ENCODE results near the gene MAP2K1. TPM values are rescaled to one million over a fixed set of nuclear protein-coding genes. Genes with fewer than 3 reads are reported as not detected.

The MAP2K1 gene
- polyA plus RNA-seq, 1 donor: 27.1 TPM

GRCh38 chr15:66472176-66472999, 85.7 kb downstream of the MAP2K1 start:
- DNase-seq: peak in 1 of 2 donors; percentile 20
- H3K27ac ChIP-seq (ENCODE audit: low read length): no peak overlapping the region
- H3K36me3 ChIP-seq (ENCODE audit: control insufficient read depth, insufficient read depth, low read length): no peaks in the 10 kb centered on the region
- WGBS (ENCODE audit: insufficient coverage, low lambda C conversion rate): no CpG with 5 or more reads among the region's 8 CpGs
- H3K9me3 ChIP-seq (ENCODE audit: control insufficient read depth, low read depth, low read length): no peaks in the 10 kb centered on the region
- H3K4me1 ChIP-seq (ENCODE audit: control insufficient read depth, insufficient read depth, low read length): no peaks in the 10 kb centered on the region
- H3K27me3 ChIP-seq (ENCODE audit: control insufficient read depth, insufficient read depth, low read length): no peaks in the 10 kb centered on the region
- H3K4me3 ChIP-seq (ENCODE audit: low read length): no peak overlapping the region

- WGBS (ENCODE audit: insufficient coverage, low lambda C conversion rate): no CpG with 5 or more reads among the region's 2 CpGs
- Histone ChIP-seq H3K27ac (ENCODE audit: low read length) (no peak overlapping the region), H3K27me3 (ENCODE audit: control insufficient read depth, insufficient read depth, low read length) (no peaks in the 10 kb centered on the region), H3K9me3 (ENCODE audit: control insufficient read depth, low read depth, low read length) (no peaks in the 10 kb centered on the region), H3K4me3 (ENCODE audit: low read length) (no peak overlapping the region), H3K36me3 (ENCODE audit: control insufficient read depth, insufficient read depth, low read length) (no peaks in the 10 kb centered on the region), H3K4me1 (ENCODE audit: control insufficient read depth, insufficient read depth, low read length) (no peaks in the 10 kb centered on the region)
- no peak for DNase-seq
Observed at GRCh38 chr15:66474135-66474534, 87.4 kb downstream of the MAP2K1 start.

DNA sequence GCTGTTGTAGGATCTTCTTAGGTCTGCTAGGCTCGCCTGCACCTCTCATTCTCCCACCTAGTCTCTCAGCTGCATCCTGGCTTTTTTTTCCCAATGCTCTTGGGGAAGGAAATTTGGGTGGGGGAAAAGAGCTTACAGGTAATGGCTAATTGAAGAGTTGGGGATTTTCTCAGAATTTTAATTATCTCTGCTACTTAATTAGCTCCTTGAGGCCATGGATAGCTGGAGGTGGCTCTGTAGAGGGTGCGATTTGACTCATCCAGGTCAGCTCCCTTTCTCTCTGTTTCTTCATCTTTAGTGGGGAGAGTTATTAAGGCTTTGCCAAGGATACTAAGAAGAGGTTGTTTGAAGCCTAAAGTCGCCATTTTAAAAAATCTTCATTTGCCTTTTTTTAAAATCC, 88.3 kb downstream of the MAP2K1 start:
- Histone ChIP-seq H3K9me3 (ENCODE audit: control insufficient read depth, low read depth, low read length) (no peaks in the 10 kb centered on the region), H3K4me3 (ENCODE audit: low read length) (no peak overlapping the region), H3K4me1 (ENCODE audit: control insufficient read depth, insufficient read depth, low read length) (no peaks in the 10 kb centered on the region), H3K36me3 (ENCODE audit: control insufficient read depth, insufficient read depth, low read length) (no peaks in the 10 kb centered on the region), H3K27ac (ENCODE audit: low read length) (no peak overlapping the region), H3K27me3 (ENCODE audit: control insufficient read depth, insufficient read depth, low read length) (no peaks in the 10 kb centered on the region)
- 100% methylated on average over 1 of the region's 3 CpGs for WGBS (ENCODE audit: insufficient coverage, low lambda C conversion rate)
- DNase-seq: no peak

- Histone ChIP-seq H3K27me3 (ENCODE audit: control insufficient read depth, insufficient read depth, low read length) (no peaks in the 10 kb centered on the region), H3K4me3 (ENCODE audit: low read length) (no peak overlapping the region), H3K36me3 (ENCODE audit: control insufficient read depth, insufficient read depth, low read length) (peaks cover 4% of the 10 kb centered on the region), H3K9me3 (ENCODE audit: control insufficient read depth, low read depth, low read length) (no peaks in the 10 kb centered on the region), H3K27ac (ENCODE audit: low read length) (no peak overlapping the region), H3K4me1 (ENCODE audit: control insufficient read depth, insufficient read depth, low read length) (no peaks in the 10 kb centered on the region)
- DNase-seq: no peak
- WGBS (ENCODE audit: insufficient coverage, low lambda C conversion rate): no CpG with 5 or more reads among the region's 4 CpGs
Observed at GRCh38 chr15:66476535-66476934, 89.8 kb downstream of the MAP2K1 start.

- H3K4me1 ChIP-seq (ENCODE audit: control insufficient read depth, insufficient read depth, low read length): no peaks in the 10 kb centered on the region
- H3K27me3 ChIP-seq (ENCODE audit: control insufficient read depth, insufficient read depth, low read length): no peaks in the 10 kb centered on the region
- no peak overlapping the region for H3K27ac ChIP-seq (ENCODE audit: low read length)
- no peaks in the 10 kb centered on the region for H3K9me3 ChIP-seq (ENCODE audit: control insufficient read depth, low read depth, low read length)
- no peak overlapping the region for H3K4me3 ChIP-seq (ENCODE audit: low read length)
- no peak for DNase-seq
- H3K36me3 ChIP-seq (ENCODE audit: control insufficient read depth, insufficient read depth, low read length): peaks cover 9% of the 10 kb centered on the region
- no CpG with 5 or more reads among the region's 2 CpGs for WGBS (ENCODE audit: insufficient coverage, low lambda C conversion rate)
Observed at GRCh38 chr15:66477011-66477410, 90.3 kb downstream of the MAP2K1 start.

GRCh38 chr15:66480267-66480666, 93.6 kb downstream of the MAP2K1 start:
- DNase-seq: no peak
- Histone ChIP-seq H3K4me3 (ENCODE audit: low read length) (no peak overlapping the region), H3K27me3 (ENCODE audit: control insufficient read depth, insufficient read depth, low read length) (no peaks in the 10 kb centered on the region), H3K36me3 (ENCODE audit: control insufficient read depth, insufficient read depth, low read length) (peaks cover 18% of the 10 kb centered on the region), H3K27ac (ENCODE audit: low read length) (no peak overlapping the region), H3K9me3 (ENCODE audit: control insufficient read depth, low read depth, low read length) (no peaks in the 10 kb centered on the region), H3K4me1 (ENCODE audit: control insufficient read depth, insufficient read depth, low read length) (no peaks in the 10 kb centered on the region)
- 92% methylated on average over 2 of the region's 6 CpGs for WGBS (ENCODE audit: insufficient coverage, low lambda C conversion rate)

- no peak overlapping the region for H3K4me3 ChIP-seq (ENCODE audit: low read length)
- peaks cover 19% of the 10 kb centered on the region for H3K36me3 ChIP-seq (ENCODE audit: control insufficient read depth, insufficient read depth, low read length)
- H3K9me3 ChIP-seq (ENCODE audit: control insufficient read depth, low read depth, low read length): no peaks in the 10 kb centered on the region
- no peaks in the 10 kb centered on the region for H3K4me1 ChIP-seq (ENCODE audit: control insufficient read depth, insufficient read depth, low read length)
- H3K27ac ChIP-seq (ENCODE audit: low read length): no peak overlapping the region
- WGBS (ENCODE audit: insufficient coverage, low lambda C conversion rate): no CpG with 5 or more reads among the region's 10 CpGs
- no peaks in the 10 kb centered on the region for H3K27me3 ChIP-seq (ENCODE audit: control insufficient read depth, insufficient read depth, low read length)
- peak in 1 of 2 donors; percentile 7 for DNase-seq
Observed at GRCh38 chr15:66481107-66481856, 94.6 kb downstream of the MAP2K1 start.

DNA sequence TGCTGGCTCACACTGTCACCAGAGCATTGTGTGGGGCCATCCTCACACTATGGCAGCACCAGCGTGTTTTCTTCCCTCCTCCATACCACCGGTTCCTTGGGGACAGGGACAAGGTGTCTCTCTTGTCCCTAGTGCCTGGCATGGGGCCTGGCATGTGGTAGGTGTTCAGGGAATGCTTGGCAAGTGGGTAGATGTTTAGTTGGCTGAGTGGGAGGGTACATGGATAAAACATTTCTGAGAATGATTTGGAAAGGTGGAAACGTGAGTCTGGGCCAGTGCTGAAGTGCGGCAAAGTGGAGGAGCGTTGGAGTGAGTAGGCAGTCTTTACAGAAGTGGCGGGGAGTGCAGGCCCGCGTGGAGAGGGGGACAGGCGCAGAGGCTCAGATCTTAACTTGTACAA, 95.8 kb downstream of the MAP2K1 start:
- no peaks in the 10 kb centered on the region for H3K4me1 ChIP-seq (ENCODE audit: control insufficient read depth, insufficient read depth, low read length)
- WGBS (ENCODE audit: insufficient coverage, low lambda C conversion rate): no CpG with 5 or more reads among the region's 9 CpGs
- H3K27me3 ChIP-seq (ENCODE audit: control insufficient read depth, insufficient read depth, low read length): no peaks in the 10 kb centered on the region
- no peak for DNase-seq
- no peak overlapping the region for H3K27ac ChIP-seq (ENCODE audit: low read length)
- peaks cover 25% of the 10 kb centered on the region for H3K36me3 ChIP-seq (ENCODE audit: control insufficient read depth, insufficient read depth, low read length)
- H3K9me3 ChIP-seq (ENCODE audit: control insufficient read depth, low read depth, low read length): no peaks in the 10 kb centered on the region
- H3K4me3 ChIP-seq (ENCODE audit: low read length): no peak overlapping the region

GRCh38 chr15:66483131-66483566, 96.4 kb downstream of the MAP2K1 start:
- no peak overlapping the region for H3K27ac ChIP-seq (ENCODE audit: low read length)
- no peak for DNase-seq
- WGBS (ENCODE audit: insufficient coverage, low lambda C conversion rate): no CpG with 5 or more reads among the region's 3 CpGs

GRCh38 chr15:66484539-66485112, 97.9 kb downstream of the MAP2K1 start:
- no peaks in the 10 kb centered on the region for H3K27me3 ChIP-seq (ENCODE audit: control insufficient read depth, insufficient read depth, low read length)
- WGBS (ENCODE audit: insufficient coverage, low lambda C conversion rate): no CpG with 5 or more reads among the region's 5 CpGs
- H3K4me1 ChIP-seq (ENCODE audit: control insufficient read depth, insufficient read depth, low read length): no peaks in the 10 kb centered on the region
- no peak overlapping the region for H3K4me3 ChIP-seq (ENCODE audit: low read length)
- no peak for DNase-seq
- H3K27ac ChIP-seq (ENCODE audit: low read length): no peak overlapping the region
- peaks cover 41% of the 10 kb centered on the region for H3K36me3 ChIP-seq (ENCODE audit: control insufficient read depth, insufficient read depth, low read length)
- H3K9me3 ChIP-seq (ENCODE audit: control insufficient read depth, low read depth, low read length): no peaks in the 10 kb centered on the region

More at GRCh38 chr15:66483131-66483566, 96.4 kb downstream of the MAP2K1 start:
- no peaks in the 10 kb centered on the region for H3K9me3 ChIP-seq (ENCODE audit: control insufficient read depth, low read depth, low read length)
- H3K36me3 ChIP-seq (ENCODE audit: control insufficient read depth, insufficient read depth, low read length): peaks cover 31% of the 10 kb centered on the region
- no peak overlapping the region for H3K4me3 ChIP-seq (ENCODE audit: low read length)
- H3K27me3 ChIP-seq (ENCODE audit: control insufficient read depth, insufficient read depth, low read length): no peaks in the 10 kb centered on the region
- H3K4me1 ChIP-seq (ENCODE audit: control insufficient read depth, insufficient read depth, low read length): no peaks in the 10 kb centered on the region
